MCF 10A (cell line): ENCODE measurements around the gene CENPE. TPM values are rescaled to one million over a fixed set of nuclear protein-coding genes. Genes with fewer than 3 reads are reported as not detected.
"Not testable (repeated sequence)": the region's sequence is repeated elsewhere in the genome, so short reads cannot be mapped to it uniquely, and the experiment has no call there.

Experiments used
- Bru-seq: library from RNA; stranded (reverse); fragments of 400-500 nt; gene quantifications from one replicate; lab custom pipeline; 2021; lab: Mats Ljungman, UMichigan
- BruChase-seq, 2 experiments: library from RNA; stranded (reverse); fragments of 400-500 nt; gene quantifications; one replicate each; lab custom pipeline; 2021; lab: Mats Ljungman, UMichigan
- BruUV-seq: library from RNA; stranded (reverse); fragments of 400-500 nt; replicated peaks from 2 replicates; lab custom pipeline; 2021; lab: Mats Ljungman, UMichigan
- CTCF ChIA-PET: fragments of 300-600 bp; sonication (Branson Sonifier 250); formaldehyde crosslinking; extraction: SDS; loops from one replicate; lab custom pipeline; 2021; ENCODE audit warnings: antibody characterized with exemption, inconsistent platforms; lab: Yijun Ruan, JAX
- POLR2A ChIA-PET: fragments of 300-600, 350-650 bp; sonication (Branson Sonifier 250); formaldehyde crosslinking; extraction: SDS; loops from one replicate; lab custom pipeline; 2020; ENCODE audit warnings: antibody characterized with exemption, inconsistent platforms; lab: Yijun Ruan, JAX
- DNase-seq: peaks from one replicate; pipeline ENCODE4 v3.0.0-alpha.2; 2018; ENCODE audit not compliant: unreplicated experiment
- H3K27ac Mint-ChIP-seq: one replicate; pipeline ENCODE4 v1.8.0; 2022; ENCODE audit warnings: mild to moderate bottlenecking, low read depth, mixed read lengths; ENCODE audit not compliant: unreplicated experiment
- H3K27me3 Mint-ChIP-seq: one replicate; pipeline ENCODE4 v1.8.0; 2022; ENCODE audit warnings: mixed read lengths; ENCODE audit not compliant: insufficient read depth, unreplicated experiment
- H3K36me3 Mint-ChIP-seq: one replicate; pipeline ENCODE4 v1.8.0; 2022; ENCODE audit warnings: mild to moderate bottlenecking, moderate library complexity, mixed read lengths; ENCODE audit not compliant: insufficient read depth, unreplicated experiment
- H3K4me1 Mint-ChIP-seq: one replicate; pipeline ENCODE4 v1.8.0; 2022; ENCODE audit warnings: mixed read lengths; ENCODE audit not compliant: insufficient read depth, unreplicated experiment
- H3K4me3 Mint-ChIP-seq: one replicate; pipeline ENCODE4 v1.8.0; 2022; ENCODE audit warnings: mild to moderate bottlenecking, moderate library complexity, mixed read lengths; ENCODE audit not compliant: unreplicated experiment
- H3K9me3 Mint-ChIP-seq: one replicate; pipeline ENCODE4 v1.8.0; 2022; ENCODE audit warnings: mixed read lengths; ENCODE audit not compliant: unreplicated experiment
- CTCF ChIP-seq: fragments of 200-600 bp; IDR thresholded peaks from one replicate; pipeline ENCODE4 v1.8.0; 2022; ENCODE audit warnings: antibody characterized with exemption, mild to moderate bottlenecking; ENCODE audit not compliant: unreplicated experiment
- intact Hi-C: fragments of 100-400 bp; cut with micrococcal nuclease; formaldehyde crosslinking; loops from 2 replicates; pipeline ENCODE4 v1.14.1; 2022
- long read RNA-seq: library from polyadenylated mRNA; stranded (forward); transcript quantifications from one replicate; pipeline ENCODE4 v2.0.0, GENCODE V29; 2022
- total RNA-seq: library from RNA; stranded (reverse); gene quantifications from 2 replicates; pipeline ENCODE4 v1.2.3, GENCODE V29; 2022

CENPE gene
- total RNA-seq: 25.2 and 32.4 TPM in 2 replicates
- Bru-seq, nascent RNA: percentile 75 among the genes with signal in this experiment
- percentile 74 among the genes with signal in this experiment for BruChase-seq, experiment 1, labeled RNA remaining after a 6-hour chase
- BruChase-seq, experiment 2, labeled RNA remaining after a 2-hour chase: percentile 71 among the genes with signal in this experiment
- long read RNA-seq, partial matches to known transcripts: 3 of 6 reads
- long read RNA-seq, other reads (novel, unspliced or antisense): 3 of 6 reads

GRCh38 chr4:103198111-103198765 lies at the start of gene CENPE:
Gene CENPE, minus strand, starts transcription at chr4:103198343. Its CDS starts 24 bp downstream, at chr4:103198319.
- Mint-ChIP-seq H3K9me3 (no peaks in the 10 kb centered on the region), H3K4me3 (peak within 1 kb of the TSS; percentile 84), H3K27ac (peak within 1 kb of the TSS; percentile 99), H3K27me3 (no peaks in the 10 kb centered on the region), H3K4me1 (peaks cover 20% of the 10 kb centered on the region), H3K36me3 (no peaks in the 10 kb centered on the region)
- ChIA-PET CTCF (interaction anchor here (0.6 to 1.7 kb wide), 3 partner anchors 99 to 716 kb away, joined by 3 to 6 read pairs (median 3); no protein-coding TSS in a partner anchor), POLR2A (interaction anchor here (0.8 to 1.9 kb wide), 5 partner anchors 9 to 735 kb away, joined by 3 to 10 read pairs (median 5); no protein-coding TSS in a partner anchor)
- peak; percentile 91 for DNase-seq
- intact Hi-C loops: no loop called here
- no peak for TF ChIP-seq CTCF
- BruUV-seq: no TSS peak

- Mint-ChIP-seq H3K4me1 (peaks cover 9% of the 10 kb centered on the region), H3K9me3 (peaks cover 13% of the 10 kb centered on the region), H3K36me3 (peaks cover 7% of the 10 kb centered on the region), H3K27me3 (no peaks in the 10 kb centered on the region), H3K27ac (peak overlapping the region; percentile 33), H3K4me3 (no peak overlapping the region)
- BruUV-seq: no TSS peak
- peak; percentile 41 for DNase-seq
- ChIA-PET CTCF (no interaction called here), POLR2A (no interaction called here)
- no peak for TF ChIP-seq CTCF
- intact Hi-C loops: no loop called here
These were observed 46.1 kb upstream of the CENPE start for GRCh38 chr4:103244251-103244650.

- H3K27me3 Mint-ChIP-seq, H3K9me3 Mint-ChIP-seq, H3K4me3 Mint-ChIP-seq, DNase-seq, H3K4me1 Mint-ChIP-seq, BruUV-seq, H3K27ac Mint-ChIP-seq, CTCF ChIA-PET, intact Hi-C loops, H3K36me3 Mint-ChIP-seq: not testable (repeated sequence)
- POLR2A ChIA-PET: interaction anchor here (1.0 kb wide), 1 partner anchor 296 kb away, joined by 3 read pairs; no protein-coding TSS in a partner anchor
These were observed 32.8 kb upstream of the CENPE start for GRCh38 chr4:103230938-103231337.

- CTCF ChIA-PET: interaction anchor here (1.1 kb wide), 1 partner anchor 261 kb away, joined by 3 read pairs; no protein-coding TSS in a partner anchor
- H3K36me3 Mint-ChIP-seq, H3K27me3 Mint-ChIP-seq, H3K9me3 Mint-ChIP-seq, H3K27ac Mint-ChIP-seq, POLR2A ChIA-PET, BruUV-seq, H3K4me3 Mint-ChIP-seq, intact Hi-C loops, DNase-seq, H3K4me1 Mint-ChIP-seq: not testable (repeated sequence)
These were observed 25.4 kb upstream of the CENPE start for GRCh38 chr4:103223556-103223955.
